CD4-positive, alpha-beta T cell treated with Interleukin-6 at 100 ng/mL for 8 hours (primary cell): ENCODE data around the gene GLIS1.

Source experiments
- DNase-seq: peaks from one replicate; pipeline ENCODE4 v3.0.0-alpha.2; 2020; ENCODE audit warnings: mixed read lengths, low spot score

The GLIS1 gene

DNA sequence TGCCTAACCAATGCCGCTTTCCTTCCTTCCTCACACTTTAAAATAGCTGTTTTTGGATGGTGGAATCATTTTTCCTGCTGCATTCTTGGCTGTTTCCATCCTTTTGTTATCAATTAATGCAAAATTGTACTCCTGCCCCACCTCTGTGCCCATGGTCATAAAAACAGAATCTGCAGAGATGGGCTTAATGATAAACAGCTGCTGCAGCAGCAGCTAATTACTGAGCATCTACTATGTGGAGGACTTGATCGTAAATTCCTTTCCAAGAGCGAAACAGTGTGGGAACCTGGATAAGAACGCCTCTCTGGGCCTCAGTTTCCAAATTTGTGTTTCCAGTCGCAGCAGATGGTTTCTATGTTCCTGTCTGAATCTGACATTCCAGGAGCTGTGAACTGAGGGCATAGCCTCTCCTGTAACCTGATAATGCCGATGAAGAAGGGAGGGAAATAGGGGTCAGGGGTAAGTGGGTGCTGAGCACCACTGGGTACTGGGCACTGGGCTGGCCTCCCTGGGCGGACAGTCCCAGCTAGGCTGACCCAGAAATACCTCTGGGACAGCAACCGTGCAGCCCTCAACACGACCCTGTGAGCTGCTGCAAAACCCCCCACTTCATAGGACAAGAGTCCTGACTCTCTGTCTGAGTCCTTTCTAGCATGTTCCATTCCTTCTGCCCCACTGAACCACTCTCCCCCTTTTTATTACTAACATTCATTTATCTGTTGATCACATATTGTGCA is 158.1 kb downstream of the GLIS1 start:
- no peak for DNase-seq

DNA sequence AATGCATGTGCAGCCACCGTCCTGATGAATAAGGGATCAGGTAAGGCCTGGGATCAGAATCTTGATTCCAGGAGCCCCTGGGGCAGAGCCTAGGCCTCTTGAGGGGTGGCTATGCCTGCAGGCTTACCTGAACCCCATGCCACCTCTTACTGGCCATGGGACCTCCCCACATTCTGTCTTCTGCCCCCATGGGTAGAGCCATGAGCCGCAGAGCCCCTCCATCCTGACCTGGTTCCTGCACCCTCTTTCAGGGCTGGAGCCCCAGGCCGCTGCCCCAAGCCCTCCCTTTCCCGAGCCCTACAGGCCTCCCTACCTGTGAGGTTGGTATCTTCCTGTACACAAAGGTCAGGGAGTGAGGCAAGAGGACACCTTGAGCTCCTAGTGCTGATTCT is 159.0 kb downstream of the GLIS1 start:
- DNase-seq: no peak

DNA sequence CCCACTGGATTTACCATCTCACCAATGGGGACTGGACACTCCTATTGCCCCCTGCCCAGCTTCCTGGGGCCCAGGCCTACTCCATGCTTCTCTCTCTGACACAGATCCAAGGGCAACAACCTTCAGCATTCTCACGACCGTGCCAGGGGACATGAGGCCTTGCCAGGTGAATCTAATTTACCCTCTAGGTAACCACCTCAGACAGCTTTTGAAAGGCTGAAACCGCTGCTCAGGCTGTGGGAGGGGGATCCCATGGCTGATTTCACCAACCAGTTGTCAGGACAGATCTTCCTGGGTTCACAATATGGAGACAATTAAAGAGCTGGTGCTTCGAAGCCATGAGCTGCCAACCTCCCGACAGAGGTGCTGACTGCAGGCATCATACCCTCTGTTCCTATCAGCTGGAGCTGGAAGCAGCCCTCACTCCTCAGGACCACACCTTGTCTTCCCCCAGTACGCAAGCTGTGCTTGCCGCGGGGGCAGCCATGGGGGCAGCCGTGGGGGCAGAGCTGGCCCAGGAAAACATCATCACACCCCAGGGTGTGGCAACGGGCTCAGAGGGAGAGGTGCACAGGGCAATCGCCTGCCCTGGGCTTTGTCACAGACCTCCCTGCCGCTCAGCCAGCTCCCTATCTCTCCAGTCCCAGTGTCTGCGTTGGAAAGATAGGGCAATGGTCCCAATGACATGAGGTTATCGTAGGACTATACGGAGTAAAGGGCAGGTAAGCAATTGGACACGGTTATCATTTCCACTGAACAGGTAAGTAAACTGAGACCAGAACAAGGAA is 159.5 kb downstream of the GLIS1 start:
- no peak for DNase-seq

DNA sequence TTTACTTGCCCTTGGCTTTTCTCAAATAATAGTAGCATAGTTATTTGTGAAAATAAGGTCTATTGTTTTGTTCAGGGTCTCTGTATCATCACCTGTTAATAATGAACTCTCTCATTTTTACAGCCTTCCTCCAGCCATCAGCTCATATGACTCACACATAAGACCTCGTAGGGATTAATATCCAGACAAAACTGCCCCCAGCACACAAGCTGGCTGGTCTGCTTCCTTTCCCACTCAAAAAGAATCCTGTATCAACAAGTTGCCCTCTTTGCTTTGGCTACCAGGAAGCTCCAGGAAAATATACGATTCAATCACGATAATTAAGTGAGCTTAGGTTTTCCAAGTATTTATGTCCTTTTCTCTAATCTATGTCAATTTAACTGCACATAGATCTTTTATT is 160.6 kb downstream of the GLIS1 start:
- DNase-seq: no peak

DNA sequence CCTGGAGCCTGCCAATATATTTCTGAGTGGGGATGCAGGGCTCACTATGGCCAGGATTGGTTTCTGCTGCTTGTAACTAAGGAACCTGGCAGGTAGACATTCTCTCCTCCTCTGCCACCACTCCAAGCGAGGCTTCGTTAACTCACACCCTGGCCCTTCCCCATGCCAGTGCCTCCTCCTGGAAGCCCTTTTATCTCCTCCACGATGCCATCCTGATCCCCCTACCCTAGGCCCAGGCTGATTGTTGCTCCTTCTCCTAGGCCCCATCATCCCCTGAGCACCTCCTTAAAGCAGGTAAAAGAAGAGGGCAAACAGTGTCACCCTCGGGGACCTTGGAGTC is 161.2 kb downstream of the GLIS1 start:
- DNase-seq: no peak

DNA sequence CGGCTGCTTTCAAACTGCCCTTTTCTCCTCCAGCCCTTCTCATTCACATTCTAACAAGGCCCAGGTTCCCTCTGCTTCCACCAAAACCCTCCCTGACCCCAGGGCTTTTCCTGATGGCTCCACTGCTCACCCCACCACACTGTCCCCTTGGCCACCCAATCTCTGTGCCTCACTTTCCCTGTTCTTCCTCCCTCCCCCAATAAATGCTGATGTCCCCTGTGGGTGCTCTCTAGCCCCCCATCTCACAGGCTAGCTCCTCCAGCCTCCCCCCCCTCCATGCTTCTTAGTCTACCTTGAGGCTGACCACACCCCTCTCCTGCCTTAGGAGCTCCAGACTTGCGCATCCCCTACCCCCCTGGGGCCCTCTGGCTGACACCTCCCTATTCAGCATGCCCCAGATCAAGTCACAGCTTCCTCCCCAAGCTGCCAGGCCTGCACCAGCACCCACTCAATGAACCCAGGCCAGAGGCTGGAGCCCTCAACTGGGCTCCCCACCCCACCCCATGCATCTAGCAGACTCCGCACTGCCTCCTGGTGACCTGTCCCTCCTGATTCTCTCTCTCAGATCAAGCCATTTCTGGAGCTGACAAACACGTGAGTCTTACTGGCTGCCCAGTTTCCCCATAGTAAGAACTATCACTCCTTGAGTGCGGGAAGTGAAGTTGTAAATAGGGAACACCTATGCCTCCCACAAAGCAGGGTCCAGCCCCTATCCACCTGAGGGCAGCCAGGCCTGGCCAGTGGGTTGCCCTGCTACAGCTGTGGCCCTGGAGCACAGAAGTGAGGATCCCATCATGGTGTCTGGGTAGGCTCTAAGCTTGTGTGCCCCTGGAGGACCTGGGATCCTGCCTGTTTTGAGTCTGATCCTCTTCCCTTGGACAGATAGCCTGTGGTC is 161.9 kb downstream of the GLIS1 start:
- DNase-seq: no peak

DNA sequence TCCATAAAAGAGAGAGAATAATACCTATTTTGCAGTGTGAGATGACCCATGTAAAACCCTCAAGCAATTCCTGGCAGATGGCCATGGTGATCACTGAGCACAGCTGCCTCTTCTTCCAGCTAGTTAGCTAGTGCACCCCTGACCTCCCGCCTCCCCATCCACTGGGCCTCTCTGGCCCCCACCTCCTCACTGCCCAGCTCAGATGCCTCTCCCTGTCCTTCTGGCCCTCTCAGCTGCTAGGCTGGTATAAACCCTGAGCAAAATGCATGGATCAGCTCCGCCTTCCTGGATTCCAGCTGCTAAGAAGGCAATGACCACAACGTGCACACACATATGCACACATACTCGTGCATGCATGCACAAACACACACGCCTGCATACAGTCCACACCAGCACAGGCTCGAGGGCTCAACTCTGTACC is 162.6 kb downstream of the GLIS1 start:
- no peak for DNase-seq

DNA sequence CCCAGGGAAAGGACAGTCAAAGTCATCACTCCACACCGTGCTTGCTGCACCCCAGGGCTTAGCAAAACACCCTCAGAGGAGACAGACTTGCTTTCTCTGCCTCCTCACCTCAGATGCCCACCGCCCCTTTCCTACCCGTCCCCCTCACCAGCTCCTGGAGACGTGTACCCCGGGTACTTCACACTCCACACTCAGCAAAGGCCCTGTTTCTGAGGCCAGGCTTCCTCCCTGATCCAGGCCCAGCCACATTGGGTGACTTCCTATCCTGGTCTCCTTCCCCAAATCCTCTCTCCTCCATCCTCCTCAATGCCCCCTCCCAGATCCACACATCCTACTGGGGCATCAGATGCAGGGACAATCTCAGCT is 163.0 kb downstream of the GLIS1 start:
- DNase-seq: no peak

DNA sequence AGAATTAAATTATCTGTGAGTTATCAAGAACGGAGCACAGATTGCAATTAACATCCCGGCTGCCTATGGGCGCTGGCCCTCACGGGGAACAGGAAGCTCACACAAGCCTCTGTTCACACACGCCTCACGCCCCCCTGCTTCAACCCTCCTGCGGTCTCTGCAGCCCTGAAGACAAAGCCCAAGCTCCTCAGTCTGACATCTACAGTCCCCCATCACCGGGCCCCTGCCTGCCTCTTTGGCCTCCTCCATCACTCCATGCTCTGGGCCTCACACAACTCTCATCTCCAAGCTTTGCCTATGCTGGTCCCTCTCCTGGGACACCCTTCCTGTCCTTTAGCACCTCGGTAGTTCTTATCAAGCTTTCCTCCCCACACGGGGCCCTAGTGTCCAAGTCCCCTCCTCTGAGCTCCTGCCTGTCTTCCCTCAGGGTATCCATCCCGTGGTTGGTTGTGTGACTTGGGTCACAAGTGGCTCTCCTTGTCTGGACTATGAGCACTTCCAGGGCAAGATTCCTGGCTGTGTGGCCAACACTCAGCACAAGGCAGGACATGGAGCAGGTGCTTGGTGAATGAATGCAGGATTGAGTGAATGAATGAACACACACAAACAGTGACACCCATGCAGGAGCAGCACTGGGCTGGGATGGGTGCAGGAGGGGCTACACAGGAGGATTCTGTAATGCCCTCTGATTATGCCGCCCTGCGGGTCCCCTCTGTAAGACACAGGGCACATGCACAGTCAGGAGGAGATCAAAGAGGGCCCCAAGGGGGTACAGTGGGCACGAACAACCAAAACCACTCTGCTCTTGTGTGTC is 163.6 kb downstream of the GLIS1 start:
- no peak for DNase-seq

DNA sequence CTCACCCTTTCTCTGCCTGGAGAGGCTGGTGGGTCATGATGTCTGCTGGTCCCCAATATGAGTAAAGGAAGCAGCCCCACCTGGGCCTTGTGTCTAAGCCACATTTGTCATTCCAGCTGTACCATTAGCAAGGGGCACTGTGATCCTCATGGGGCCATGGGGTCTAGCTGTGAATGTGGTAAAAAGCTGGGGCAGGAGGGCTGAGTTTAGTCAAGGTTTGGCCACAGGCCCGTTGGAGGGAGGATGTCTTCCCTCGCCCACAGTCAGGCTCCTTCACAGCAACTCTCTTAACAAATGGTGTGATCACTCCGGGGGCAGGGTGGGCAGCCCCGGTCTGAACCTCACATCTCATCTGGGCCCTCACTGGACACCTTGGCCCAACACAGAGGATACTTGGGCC is 164.3 kb downstream of the GLIS1 start:
- no peak for DNase-seq

DNA sequence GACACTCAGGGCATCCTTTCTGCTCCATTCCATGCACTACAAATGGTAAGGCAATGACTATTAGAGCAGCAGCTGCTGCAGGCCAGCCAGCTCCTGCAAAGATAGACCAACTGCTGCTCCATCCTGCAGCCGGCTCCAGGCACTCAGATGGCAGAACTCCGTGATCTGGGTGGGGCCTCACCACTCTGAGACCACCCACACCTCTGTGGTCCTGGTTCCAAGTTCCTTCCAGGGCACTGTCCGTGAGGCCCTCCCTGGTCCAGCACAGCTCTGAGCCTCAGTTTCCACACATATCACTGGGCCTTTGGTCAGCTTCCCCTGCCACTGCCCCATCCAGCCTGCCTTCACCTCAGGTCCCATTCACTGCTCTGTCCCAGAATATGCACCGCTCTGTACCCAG is 165.0 kb downstream of the GLIS1 start:
- no peak for DNase-seq

DNA sequence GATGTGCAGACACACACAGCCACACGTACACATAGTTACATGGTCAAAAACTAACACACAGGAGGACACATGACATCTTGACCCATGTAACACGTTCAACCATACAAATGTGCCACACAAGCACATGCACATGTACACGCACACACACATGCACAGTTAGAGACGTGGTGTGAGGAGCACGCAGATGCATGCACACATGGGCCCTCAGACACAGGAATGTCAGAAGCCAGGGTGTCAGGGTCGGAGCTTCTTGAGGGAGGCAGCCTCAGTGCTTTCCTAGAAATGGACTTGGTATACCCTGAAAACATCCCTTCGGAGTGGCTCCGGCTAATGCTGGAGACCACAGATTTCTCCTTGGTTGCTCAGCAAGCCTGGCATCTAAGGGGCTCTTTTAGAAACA is 165.4 kb downstream of the GLIS1 start:
- DNase-seq: no peak

DNA sequence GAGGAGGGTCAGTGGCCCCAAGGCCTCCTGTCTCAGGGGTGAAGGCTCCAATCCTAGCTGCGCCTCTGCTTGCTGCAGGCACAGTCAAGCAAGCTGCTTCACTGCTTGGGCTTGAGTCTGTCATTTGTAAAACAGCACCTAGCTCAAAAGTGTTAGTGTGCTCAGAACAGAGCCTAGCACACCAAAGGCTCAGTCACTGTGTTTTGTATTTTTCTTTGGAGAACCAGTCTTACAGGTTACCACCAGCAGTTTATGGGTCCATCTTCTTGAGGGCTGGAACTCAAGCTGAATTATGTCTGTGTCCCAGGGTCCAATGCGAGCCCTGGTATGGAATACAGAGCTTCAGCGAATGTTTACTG is 166.2 kb downstream of the GLIS1 start:
- no peak for DNase-seq

DNA sequence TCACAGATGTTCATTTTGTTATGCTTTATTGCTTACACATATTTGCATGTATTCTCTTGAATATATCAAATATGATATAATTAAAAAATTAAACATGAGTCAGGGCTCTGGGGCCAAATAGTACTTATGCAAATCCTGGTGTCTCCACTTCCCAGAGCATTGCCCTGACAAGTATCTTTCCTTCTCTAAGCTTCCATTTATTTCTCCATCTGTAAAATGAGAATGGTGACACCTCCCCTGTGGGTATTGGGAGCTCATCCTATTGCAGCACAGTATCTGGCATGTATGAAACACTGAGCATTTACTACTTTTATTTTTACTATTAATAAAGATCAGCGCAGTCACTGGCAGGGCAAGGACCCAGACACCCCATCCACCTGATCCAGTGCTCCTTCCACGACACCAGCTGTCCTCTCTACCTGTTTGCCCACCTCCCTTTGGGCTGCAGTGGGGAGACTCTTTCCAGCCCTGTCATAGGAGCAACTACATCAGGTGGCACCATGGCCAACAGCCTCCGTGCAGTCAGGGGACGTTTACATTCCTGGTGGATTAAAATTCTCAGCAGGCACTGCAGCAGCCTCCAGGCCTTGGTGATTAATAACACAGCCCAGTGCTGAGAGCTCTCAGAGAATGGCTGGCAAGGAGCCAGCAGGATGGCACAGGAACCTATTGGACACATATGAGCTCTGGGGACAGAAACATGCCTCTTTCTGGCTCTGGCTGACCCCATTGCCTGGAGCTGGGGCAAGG is 166.7 kb downstream of the GLIS1 start:
- no peak for DNase-seq

DNA sequence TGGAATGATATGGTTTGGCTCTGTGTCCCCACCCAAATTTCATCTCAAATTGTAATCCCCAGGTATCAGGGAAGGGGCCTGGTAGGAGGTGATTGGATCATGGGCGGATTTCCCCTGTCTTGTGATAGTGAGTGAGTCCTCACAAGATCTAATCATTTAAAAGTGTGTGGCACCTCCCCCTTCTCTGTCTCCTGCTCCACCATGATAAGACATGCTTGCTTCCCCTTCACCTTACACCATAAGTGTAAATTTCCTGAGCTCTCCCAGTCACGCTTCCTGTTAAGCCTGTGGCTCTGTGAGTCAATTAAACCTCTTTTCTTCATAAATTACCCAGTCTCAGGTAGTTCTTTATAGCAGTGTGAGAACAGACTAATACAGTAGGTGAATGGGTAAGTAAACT is 170.4 kb downstream of the GLIS1 start:
- no peak for DNase-seq

DNA sequence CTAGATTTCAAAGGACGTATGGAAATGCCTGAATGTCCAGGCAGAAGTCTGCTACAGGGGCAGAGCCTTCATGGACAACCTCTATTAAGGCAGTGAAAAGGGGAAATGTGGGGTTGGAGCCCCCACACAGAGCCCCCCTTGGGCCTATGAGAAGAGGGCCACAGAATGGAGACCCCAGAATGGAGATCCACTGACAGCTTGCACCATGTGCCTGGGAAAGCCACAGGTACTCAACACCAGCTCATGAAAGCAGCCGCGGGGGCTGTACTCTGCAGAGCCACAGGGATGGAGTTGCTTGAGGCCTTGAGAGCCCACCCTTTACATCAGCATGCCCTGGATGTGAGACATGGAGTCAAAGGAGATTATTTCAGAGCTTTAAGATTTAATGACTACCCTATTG is 171.1 kb downstream of the GLIS1 start:
- DNase-seq: no peak

DNA sequence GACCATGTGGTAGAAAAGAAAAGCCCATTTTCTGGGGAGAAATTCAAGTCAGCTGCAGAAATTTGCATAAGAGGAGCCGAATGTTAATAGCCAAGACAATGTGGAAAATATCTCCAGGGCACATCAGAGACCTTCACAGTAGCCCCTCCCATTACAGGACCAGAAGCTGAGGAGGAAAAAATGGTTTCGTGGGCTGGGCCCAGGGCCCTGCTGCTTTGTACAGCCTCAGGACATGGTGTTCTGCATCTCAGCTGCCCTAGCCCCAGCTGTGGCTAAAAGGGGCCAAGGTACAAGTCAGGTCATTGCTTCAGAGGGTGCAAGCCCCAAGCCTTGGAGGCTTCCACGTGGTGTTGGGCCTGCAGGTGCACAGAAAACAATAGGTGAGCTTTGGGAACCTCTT is 171.5 kb downstream of the GLIS1 start:
- no peak for DNase-seq

DNA sequence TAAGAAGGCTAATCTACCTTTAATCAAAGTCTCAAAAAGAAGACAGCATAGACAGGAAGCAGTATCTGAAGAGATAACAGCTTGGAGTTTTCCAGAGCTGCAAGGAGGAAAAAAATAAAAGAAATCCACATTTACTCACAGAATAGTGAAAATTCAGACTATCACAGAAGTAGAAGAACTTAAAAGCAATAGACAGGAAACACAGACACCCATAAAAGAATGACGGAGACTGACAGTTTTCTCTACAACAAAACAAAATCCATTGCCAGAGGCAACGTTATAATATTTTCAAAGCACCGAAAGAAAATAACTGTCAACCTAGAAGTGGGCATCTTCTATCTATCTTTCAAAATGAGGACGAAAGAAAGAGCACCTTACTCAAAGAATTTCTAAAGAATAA is 175.4 kb downstream of the GLIS1 start:
- no peak for DNase-seq

DNA sequence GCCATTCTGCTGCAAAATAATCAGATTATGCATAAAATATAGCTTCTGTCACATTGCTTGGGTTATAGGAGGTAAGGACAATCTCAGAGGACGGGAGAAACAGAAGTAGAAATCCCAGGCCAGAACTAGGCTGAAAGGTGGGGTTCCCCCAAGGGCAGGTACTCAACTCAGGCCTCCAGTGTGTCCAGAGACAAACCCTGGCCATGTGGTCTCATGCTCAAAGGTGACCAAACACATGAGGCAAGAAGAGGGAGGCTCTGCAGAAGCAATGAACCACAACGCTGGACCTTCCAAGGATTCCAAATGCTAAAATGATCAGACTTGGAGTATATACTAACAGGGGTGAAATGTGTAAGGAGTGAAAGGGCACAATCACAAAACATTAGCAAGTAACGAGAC is 176.0 kb downstream of the GLIS1 start:
- DNase-seq: no peak

DNA sequence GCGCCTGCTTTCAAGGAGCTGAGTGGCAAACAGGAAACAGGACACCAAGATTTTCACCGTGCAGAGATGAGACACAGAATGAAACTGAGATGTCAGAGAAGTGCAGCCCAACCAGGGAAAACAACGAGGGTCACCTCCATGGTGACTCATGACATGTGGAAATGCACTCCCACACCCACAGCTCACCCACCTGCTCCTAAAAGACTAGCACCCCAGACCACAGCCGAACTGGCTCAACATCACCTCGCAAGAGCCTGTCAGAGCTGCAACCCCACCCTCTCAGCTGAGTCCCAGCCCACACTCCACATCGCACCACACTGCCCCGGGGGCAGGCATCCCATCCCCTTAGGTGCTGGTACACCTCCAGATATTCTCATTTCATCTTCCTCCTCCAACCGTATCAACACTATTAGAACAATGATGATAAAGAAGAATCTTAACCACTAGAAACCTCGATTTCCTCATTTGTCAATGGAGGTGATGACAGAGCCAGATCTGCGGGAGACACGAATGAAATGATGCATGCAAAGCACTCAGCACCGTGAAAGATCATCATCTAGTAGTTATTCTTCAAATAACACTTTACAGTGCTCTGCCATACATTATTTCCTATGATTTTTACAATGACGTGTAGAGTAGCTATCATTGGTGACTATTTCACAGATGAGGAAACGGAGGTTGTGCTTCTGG is 176.5 kb downstream of the GLIS1 start:
- DNase-seq: no peak
